GM21515 (cell line): ENCODE measurements around the gene GPC5.
"Not testable (repeated sequence)": the region's sequence is repeated elsewhere in the genome, so short reads cannot be mapped to it uniquely, and the experiment has no call there.

Experiments
- ATAC-seq: cut with Tn5 transposase; IDR thresholded peaks from one replicate; pipeline ENCODE4 v1.9.1; 2021; ENCODE audit not compliant: unreplicated experiment

Gene GPC5

GRCh38 chr13:92886535-92887077 is 1488.2 kb downstream of the GPC5 start:
- ATAC-seq = no peak

- ATAC-seq = no peak
Measured at GRCh38 chr13:92894447-92894846, 1496.0 kb downstream of the GPC5 start.

DNA sequence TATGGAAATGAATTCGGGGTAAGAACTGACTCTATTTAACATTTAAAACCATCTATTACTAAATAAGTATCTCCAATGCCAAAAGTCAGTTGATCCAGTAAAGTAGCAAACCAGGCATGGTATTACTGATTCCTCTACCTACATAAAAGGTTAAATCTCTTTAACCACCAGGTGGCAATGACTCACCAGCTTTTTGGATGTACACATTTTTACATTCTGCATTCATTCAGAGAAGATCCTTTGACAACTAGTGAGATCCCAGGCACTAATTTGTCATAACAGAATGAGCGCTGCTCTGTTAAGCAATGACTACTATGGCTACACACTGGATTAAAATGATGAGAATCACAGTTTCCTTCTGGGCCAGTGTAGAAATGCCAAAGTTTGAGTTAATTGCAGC is 1498.4 kb downstream of the GPC5 start:
- ATAC-seq = no peak

GRCh38 chr13:92898946-92899345 is 1500.5 kb downstream of the GPC5 start:
- not testable (repeated sequence) for ATAC-seq

DNA sequence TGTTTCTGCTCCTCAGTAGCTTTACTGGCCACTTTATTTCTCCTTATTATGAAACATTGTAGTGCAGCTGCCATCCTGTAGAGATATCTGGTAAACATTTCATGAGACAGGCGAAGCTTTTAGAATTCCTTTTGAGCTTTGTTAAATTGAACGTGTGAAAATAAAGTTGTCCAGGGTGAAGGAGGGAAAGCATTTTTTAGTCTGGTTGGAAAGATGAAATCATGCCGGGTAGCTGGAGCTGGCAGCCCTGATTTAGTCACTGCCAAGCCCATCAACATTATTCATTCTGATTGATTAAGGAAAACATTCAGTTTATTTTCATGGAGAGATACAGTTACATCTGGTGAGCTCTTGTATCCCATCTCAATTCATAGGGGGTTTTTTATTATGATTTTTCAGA is 1502.0 kb downstream of the GPC5 start:
- no peak for ATAC-seq

DNA sequence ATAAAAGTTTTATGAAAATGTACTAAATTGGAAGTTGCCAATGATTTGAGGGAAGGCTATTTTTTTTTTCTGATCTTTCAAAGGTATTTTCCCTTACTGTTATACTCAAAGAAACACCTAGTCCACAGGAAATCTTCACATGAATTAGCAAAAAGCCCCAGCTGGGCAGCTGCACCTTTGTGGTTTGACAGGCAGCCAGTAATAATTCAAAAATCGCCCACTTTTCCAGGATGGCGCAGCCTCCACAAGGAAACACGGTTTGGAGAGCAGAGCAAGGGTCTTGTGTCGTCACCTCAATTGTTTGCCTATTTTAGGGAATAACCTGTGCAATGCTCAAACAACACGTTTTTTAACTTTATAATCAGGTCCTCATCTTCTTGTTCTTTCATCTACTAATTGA is 1503.3 kb downstream of the GPC5 start:
- ATAC-seq = no peak

GRCh38 chr13:92912629-92913028 is 1514.2 kb downstream of the GPC5 start:
- no peak for ATAC-seq

- ATAC-seq = no peak
Measured at GRCh38 chr13:92913840-92914239, 1515.4 kb downstream of the GPC5 start.
